Motor neuron (in vitro differentiated cells): ENCODE measurements around the gene PDCD6IP. TPM values are rescaled to one million over a fixed set of nuclear protein-coding genes. Genes with fewer than 3 reads are reported as not detected.

Experiments used
- ATAC-seq, 8 experiments: fragments of 200-7000 bp; cut with Tn5 transposase; replicated peaks in 6 of 8; 2 replicates each; pipeline ENCODE4 v1.8.0; 2021; ENCODE audit warnings: mild to moderate bottlenecking in 8 of 8, moderate library complexity in 8 of 8
- H3K27ac ChIP-seq, 2 donors: fragments of 250-450 bp; sonication (Bioruptor Pico); 2 replicates each; pipeline ENCODE4 v1.9.0; 2021; ENCODE audit warnings: antibody characterized with exemption in 2 of 2, mild to moderate bottlenecking in 2 of 2, moderate library complexity in 1 of 2
- H3K4me1 ChIP-seq, 2 donors: fragments of 250-450 bp; sonication (Bioruptor Pico); replicated peaks in 1 of 2; 2 replicates each; pipeline ENCODE4 v1.6.1; 2021; ENCODE audit warnings: antibody characterized with exemption in 2 of 2, mild to moderate bottlenecking in 2 of 2, moderate library complexity in 1 of 2
- H3K4me3 ChIP-seq, 5 donors: fragments of 250-450 bp; sonication (Bioruptor Pico); 2 replicates each; pipeline ENCODE4 v1.9.0; 2021; ENCODE audit warnings: antibody characterized with exemption in 5 of 5, mild to moderate bottlenecking in 5 of 5, moderate library complexity in 4 of 5
- WGBS, 10 experiments: fragments of 450-650 bp; shearing (Covaris generic); methylation state at CpG; one replicate each; pipeline ENCODE4 v1.0.0; 2022; 5-methylcytosine and 5-hydroxymethylcytosine counted together
- in situ Hi-C, 9 experiments: fragments of 400-800 bp; cut with MboI; loops; one replicate each; pipeline ENCODE4 v1.15.0; 2021; ENCODE audit warnings: low sequenced_read_pairs in 9 of 9, low pct_unique_long_range_greater_than_20kb in 2 of 9; ENCODE audit not compliant: unreplicated experiment in 9 of 9
- total RNA-seq, 8 experiments: library from RNA; unstranded; fragments of 300-600 nt; gene quantifications; 2 replicates each; pipeline versions ENCODE4 v1.2.3 to v1.2.4, GENCODE V29; 2022

PDCD6IP gene
- total RNA-seq, 8 experiments from 2014 or later, result 56.8 to 166 (median 96.8) TPM

DNA sequence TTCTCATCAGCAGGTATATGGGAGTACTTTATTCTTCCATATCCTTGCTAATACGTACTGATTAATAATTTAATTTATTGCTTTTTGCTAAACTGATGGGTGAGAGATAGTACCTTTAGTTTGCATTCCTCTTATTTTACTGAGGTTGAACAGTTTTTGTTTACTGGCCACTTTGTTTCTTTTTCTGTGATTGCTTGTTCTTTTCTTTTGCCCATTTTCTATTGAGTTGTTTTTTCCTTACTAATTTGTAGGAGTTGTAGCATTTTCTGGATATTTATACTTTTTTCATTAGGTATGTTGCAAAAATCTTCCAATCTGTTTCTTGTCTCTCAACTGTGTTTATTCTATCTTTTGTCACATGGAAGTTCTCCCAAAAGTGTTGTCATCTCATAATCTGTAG, 4.8 kb downstream of the PDCD6IP start:
- peaks cover 4 to 17% of the 10 kb centered on the region in 2 donors for H3K4me1 ChIP-seq
- 56 to 100% (median 84%) methylated on average over 1 of the region's 1 CpG; no CpG with 5 or more reads in 2 of the 10 experiments for WGBS, 10 experiments
- ATAC-seq, result no peak
- H3K27ac ChIP-seq, result no peak overlapping the region
- in situ Hi-C loops, result no loop called here
- no peak overlapping the region for H3K4me3 ChIP-seq

- in situ Hi-C loops, result no loop called here
- ATAC-seq, result peak in 1 of 8 experiments; percentile 8
- H3K4me3 ChIP-seq, result no peak overlapping the region
Observed at GRCh38 chr3:33803894-33804526, 5.6 kb downstream of the PDCD6IP start.

DNA sequence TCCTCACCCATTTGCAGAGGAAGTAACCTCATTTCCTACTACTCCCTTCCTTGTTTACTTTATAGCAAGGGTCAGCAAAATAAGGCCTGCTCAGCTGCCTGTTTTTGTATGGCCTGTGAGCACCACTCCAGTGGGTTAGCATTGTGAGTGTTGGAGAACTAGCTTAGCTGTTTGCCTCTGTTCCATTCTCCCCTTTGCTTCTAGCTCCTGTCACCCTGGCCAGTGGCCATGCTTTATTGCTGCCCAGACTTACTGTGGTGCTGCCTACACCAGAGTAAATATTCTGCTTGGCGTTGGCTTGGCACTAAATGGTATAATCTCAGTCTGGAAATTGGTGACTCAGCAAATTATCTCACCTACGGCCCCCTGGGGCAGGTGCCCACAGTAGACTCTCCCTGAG, 8.8 kb downstream of the PDCD6IP start:
- ATAC-seq, result no peak
- WGBS, 10 experiments, result 80 to 100% (median 85%) methylated on average over 1 to 2 of the region's 2 CpGs; no CpG with 5 or more reads in 4 of the 10 experiments
- H3K4me3 ChIP-seq, result no peak overlapping the region
- in situ Hi-C loops, result no loop called here
- peaks cover 0 to 4% of the 10 kb centered on the region in 2 donors for H3K4me1 ChIP-seq
- no peak overlapping the region for H3K27ac ChIP-seq

More at GRCh38 chr3:33803894-33804526, 5.6 kb downstream of the PDCD6IP start:
- H3K4me1 ChIP-seq, result peaks cover 4 to 17% of the 10 kb centered on the region in 2 donors
- WGBS, 10 experiments, result 70 to 100% (median 95%) methylated on average over 2 to 6 of the region's 6 CpGs; no CpG with 5 or more reads in 1 of the 10 experiments
- no peak overlapping the region for H3K27ac ChIP-seq

- no peak for ATAC-seq
- 64 to 100% (median 97%) methylated on average over 2 to 4 of the region's 5 CpGs; no CpG with 5 or more reads in 6 of the 10 experiments for WGBS, 10 experiments
- no peak overlapping the region for H3K27ac ChIP-seq
- H3K4me1 ChIP-seq, result peaks cover 0 to 4% of the 10 kb centered on the region in 2 donors
- H3K4me3 ChIP-seq, result no peak overlapping the region
- in situ Hi-C loops, result no loop called here
Observed at GRCh38 chr3:33808559-33808958, 10.1 kb downstream of the PDCD6IP start.

DNA sequence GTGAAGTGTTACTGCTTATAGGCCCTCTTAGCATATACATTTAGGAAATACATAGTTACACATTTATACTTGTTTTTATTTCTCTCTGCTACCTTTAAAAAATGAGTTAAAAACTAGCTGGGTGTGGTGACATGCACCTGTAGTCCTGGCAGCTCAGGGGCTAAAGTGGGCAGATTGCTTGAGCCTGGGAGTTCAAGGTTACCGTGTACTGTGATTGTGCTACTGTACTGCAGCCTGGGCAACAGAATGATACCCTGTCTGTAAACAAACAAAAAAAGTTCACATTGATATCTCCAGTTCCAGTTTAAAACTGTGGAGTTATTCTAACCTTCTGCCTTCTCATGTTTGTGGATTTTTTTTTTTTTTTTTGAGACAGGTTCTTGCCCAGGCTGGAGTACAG, 12.1 kb downstream of the PDCD6IP start:
- peaks cover 0 to 4% of the 10 kb centered on the region in 2 donors for H3K4me1 ChIP-seq
- in situ Hi-C loops, result no loop called here
- no peak for ATAC-seq
- no peak overlapping the region for H3K4me3 ChIP-seq
- WGBS, 10 experiments, result 100% methylated on average over 1 of the region's 1 CpG; no CpG with 5 or more reads in 4 of the 10 experiments
- no peak overlapping the region for H3K27ac ChIP-seq

DNA sequence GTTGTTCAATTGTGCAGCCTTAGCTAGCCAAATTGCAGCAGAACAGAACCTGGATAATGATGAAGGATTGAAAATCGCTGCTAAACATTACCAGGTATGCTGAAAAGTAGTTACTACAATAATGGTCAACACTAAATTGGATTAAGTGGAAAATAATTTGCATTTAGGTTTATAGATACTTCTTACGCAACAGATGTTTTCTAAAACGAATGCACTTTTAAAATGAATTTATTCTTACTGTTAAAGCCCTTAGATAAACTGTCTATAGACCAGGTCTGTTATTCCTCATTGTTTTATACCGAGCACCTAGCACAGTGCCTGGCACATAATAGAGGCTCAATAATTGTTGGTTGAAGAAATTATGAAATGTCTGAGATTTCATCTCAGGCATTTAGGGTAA, 23.6 kb downstream of the PDCD6IP start:
- Histone ChIP-seq H3K4me1 (no peaks in the 10 kb centered on the region), H3K27ac (no peak overlapping the region), H3K4me3 (no peak overlapping the region)
- WGBS, 10 experiments, result 89 to 100% (median 98%) methylated on average over 2 to 4 of the region's 4 CpGs
- in situ Hi-C loops, result no loop called here
- no peak for ATAC-seq

GRCh38 chr3:33823821-33824220, 25.4 kb downstream of the PDCD6IP start:
- WGBS, 10 experiments, result 80 to 100% (median 96%) methylated on average over 1 of the region's 1 CpG; no CpG with 5 or more reads in 6 of the 10 experiments
- no peak for ATAC-seq
- Histone ChIP-seq H3K27ac (no peak overlapping the region), H3K4me1 (no peaks in the 10 kb centered on the region), H3K4me3 (no peak overlapping the region)
- in situ Hi-C loops, result no loop called here

GRCh38 chr3:33825111-33825510, 26.7 kb downstream of the PDCD6IP start:
- WGBS, 10 experiments, result 50 to 98% (median 89%) methylated on average over 1 to 5 of the region's 5 CpGs
- ATAC-seq, result no peak
- Histone ChIP-seq H3K4me3 (no peak overlapping the region), H3K4me1 (no peaks in the 10 kb centered on the region), H3K27ac (no peak overlapping the region)
- in situ Hi-C loops, result no loop called here

- 33 to 100% (median 100%) methylated on average over 1 of the region's 1 CpG; no CpG with 5 or more reads in 1 of the 10 experiments for WGBS, 10 experiments
- no peak for ATAC-seq
Observed at GRCh38 chr3:33826206-33826605, 27.8 kb downstream of the PDCD6IP start.

DNA sequence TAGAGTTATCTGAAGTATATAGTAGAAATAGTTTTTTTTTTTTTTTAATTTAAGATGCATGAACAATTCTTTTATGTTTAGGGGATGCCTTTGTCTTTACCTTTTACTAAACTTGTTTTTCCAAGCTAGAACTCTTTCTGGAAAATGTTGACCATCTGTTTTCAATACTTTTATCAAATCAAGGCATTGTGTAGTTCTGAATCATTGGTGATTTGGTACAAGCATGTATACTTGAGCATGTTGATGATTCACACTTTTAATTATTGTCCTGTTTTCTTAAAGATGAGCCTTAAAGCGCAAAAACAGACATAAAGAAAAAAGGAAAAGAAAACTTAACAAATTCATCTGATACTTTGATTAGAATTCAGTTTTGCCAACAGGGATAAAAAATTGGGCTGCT, 28.3 kb downstream of the PDCD6IP start:
- WGBS, 10 experiments, result 80 to 100% (median 90%) methylated on average over 1 of the region's 1 CpG; no CpG with 5 or more reads in 3 of the 10 experiments
- no peak overlapping the region for H3K4me3 ChIP-seq
- ATAC-seq, result no peak
- in situ Hi-C loops, result no loop called here
- no peak overlapping the region for H3K27ac ChIP-seq
- H3K4me1 ChIP-seq, result no peaks in the 10 kb centered on the region

More at GRCh38 chr3:33826206-33826605, 27.8 kb downstream of the PDCD6IP start:
- in situ Hi-C loops, result no loop called here
- Histone ChIP-seq H3K4me3 (no peak overlapping the region), H3K27ac (no peak overlapping the region), H3K4me1 (no peaks in the 10 kb centered on the region)

DNA sequence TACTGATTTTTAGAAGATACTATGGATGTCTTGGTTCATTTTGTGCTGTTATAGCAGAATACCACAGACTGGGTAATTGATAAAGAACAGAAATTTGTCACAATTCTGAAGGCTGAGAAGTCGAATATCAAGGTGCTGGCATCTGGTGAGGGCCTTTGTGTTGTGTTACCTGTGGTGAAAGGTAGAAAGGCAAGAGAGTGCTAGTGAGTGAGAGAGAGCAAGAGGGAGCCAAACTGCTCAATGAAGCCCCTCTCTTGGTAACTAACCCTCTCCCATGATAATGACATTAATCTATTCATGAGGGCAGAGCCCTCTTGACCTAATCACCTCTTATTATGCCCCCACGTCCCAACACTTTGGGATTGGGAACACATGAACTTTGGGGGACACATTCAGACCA, 31.3 kb downstream of the PDCD6IP start:
- Histone ChIP-seq H3K4me1 (no peaks in the 10 kb centered on the region), H3K27ac (no peak overlapping the region), H3K4me3 (no peak overlapping the region)
- WGBS, 10 experiments, result 75 to 100% (median 100%) methylated on average over 1 to 2 of the region's 2 CpGs; no CpG with 5 or more reads in 3 of the 10 experiments
- ATAC-seq, result no peak
- in situ Hi-C loops, result no loop called here

DNA sequence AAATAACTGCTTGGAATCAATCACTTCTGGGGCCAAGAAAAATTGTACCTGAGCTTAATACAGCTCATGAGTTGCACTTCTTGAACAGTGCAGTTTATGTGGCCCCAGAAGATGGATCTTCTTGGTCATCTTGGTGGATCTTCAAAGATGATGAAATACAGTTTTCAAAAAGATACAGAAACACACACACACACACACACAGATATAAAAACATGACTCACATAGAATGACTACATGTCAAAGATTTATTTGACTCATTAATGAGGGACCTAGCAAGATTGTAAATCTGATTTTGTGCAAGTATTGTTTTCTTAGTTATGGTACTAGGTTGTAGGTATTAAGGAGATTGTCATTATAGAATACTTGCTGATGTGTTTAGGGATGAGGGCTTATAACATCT, 32.6 kb downstream of the PDCD6IP start:
- H3K4me1 ChIP-seq, result peaks cover 0 to 5% of the 10 kb centered on the region in 2 donors
- in situ Hi-C loops, result no loop called here
- ATAC-seq, result no peak
- H3K4me3 ChIP-seq, result no peak overlapping the region
- no peak overlapping the region for H3K27ac ChIP-seq

- no peak for ATAC-seq
- Histone ChIP-seq H3K27ac (no peak overlapping the region), H3K4me3 (no peak overlapping the region), H3K4me1 (peaks cover 0 to 5% of the 10 kb centered on the region in 2 donors)
- in situ Hi-C loops, result no loop called here
- WGBS, 10 experiments, result 89 to 100% (median 100%) methylated on average over 1 of the region's 1 CpG
Observed at GRCh38 chr3:33833408-33834095, 35.1 kb downstream of the PDCD6IP start.
